Uterus (tissue), 4 donors: Measurements from ENCODE around the gene DBNDD1. TPM values are rescaled to one million over a fixed set of nuclear protein-coding genes. Genes with fewer than 3 reads are reported as not detected.

Experiments
- DNase-seq, 2 donors: peaks; one replicate each; pipeline ENCODE4 v3.0.0-alpha.2; 2019 to 2020
- H3K27ac ChIP-seq, 2 donors: fragments of 200-600 bp; sonication (generic); 1 replicate in 1 of 2; 2 replicates in 1 of 2; pipeline ENCODE4 v1.5.1; 2016 to 2018
- H3K27me3 ChIP-seq, 2 donors: fragments of 200-600 bp; sonication (generic); one replicate each; pipeline ENCODE4 v1.5.1; 2018 to 2019; ENCODE audit warnings: control low read depth in 1 of 2
- H3K36me3 ChIP-seq, 2 donors: fragments of 200-600 bp; sonication (generic); one replicate each; pipeline ENCODE4 v1.5.1; 2019; ENCODE audit warnings: control low read depth in 1 of 2
- H3K4me1 ChIP-seq, 2 donors: fragments of 200-600 bp; sonication (generic); one replicate each; pipeline ENCODE4 v1.5.1; 2018 to 2019; ENCODE audit warnings: control low read depth in 1 of 2
- H3K4me3 ChIP-seq, 2 donors: fragments of 200-600 bp; sonication (generic); 1 replicate in 1 of 2; 2 replicates in 1 of 2; pipeline ENCODE4 v1.5.1; 2018 to 2019; ENCODE audit warnings: mild to moderate bottlenecking in 1 of 2
- H3K9me3 ChIP-seq, 2 donors: fragments of 200-600 bp; sonication (generic); one replicate each; pipeline ENCODE4 v1.5.1; 2019; ENCODE audit warnings: control low read depth in 1 of 2
- CTCF ChIP-seq, 4 experiments: fragments of 200-600 bp in 2 of 4; fragments of 450-650 bp in 2 of 4; sonication (generic) in 2 of 4; IDR thresholded peaks; one replicate each; pipeline ENCODE4 v1.5.1; 2016 to 2019; ENCODE audit warnings: antibody characterized with exemption in 4 of 4, mild to moderate bottlenecking in 2 of 4, moderate library complexity in 1 of 4
- POLR2A ChIP-seq, 2 donors: fragments of 450-650 bp; IDR thresholded peaks; one replicate each; pipeline ENCODE4 v1.6.1; 2016; ENCODE audit warnings: antibody characterized with exemption in 2 of 2, mild to moderate bottlenecking in 1 of 2, moderate library complexity in 1 of 2
- intact Hi-C: fragments of 100-400 bp; cut with DNase I; formaldehyde crosslinking; loops from one replicate; pipeline ENCODE4 v1.15.1; 2023; ENCODE audit warnings: low total_unique reads
- total RNA-seq, 4 donors: library from RNA; depleted of rRNA in 3 of 4; stranded (reverse); fragments of >200 nt in 3 of 4; gene quantifications; one replicate each; pipeline versions ENCODE4 v1.1.0 to v1.2.4, GENCODE V29; 2014 to 2023
- donor health status: DM: yes; HTN: yes; CAD: no.

Gene DBNDD1
- total RNA-seq, 4 donors from 2014 or later = 1.0 to 4.2 TPM; not detected in 2

GRCh38 chr16:89987169-89987568, 32.1 kb downstream of the DBNDD1 start:
- Histone ChIP-seq H3K27ac (no peak overlapping the region), H3K4me3 (no peak overlapping the region), H3K4me1 (no peaks in the 10 kb centered on the region), H3K27me3 (no peaks in the 10 kb centered on the region), H3K9me3 (no peaks in the 10 kb centered on the region), H3K36me3 (no peaks in the 10 kb centered on the region)
- TF ChIP-seq POLR2A (IDR thresholded peaks at IDR 0.05) = no peak
- no peak for TF ChIP-seq CTCF (IDR thresholded peaks at IDR 0.05)
- intact Hi-C loops = no loop called here
- no peak for DNase-seq

GRCh38 chr16:89986600-89986999, 32.7 kb downstream of the DBNDD1 start:
- intact Hi-C loops = no loop called here
- TF ChIP-seq POLR2A (IDR thresholded peaks at IDR 0.05) (no peak), CTCF (IDR thresholded peaks at IDR 0.05) (no peak)
- DNase-seq = no peak
- Histone ChIP-seq H3K27me3 (no peaks in the 10 kb centered on the region), H3K9me3 (no peaks in the 10 kb centered on the region), H3K4me3 (no peak overlapping the region), H3K27ac (no peak overlapping the region), H3K4me1 (no peaks in the 10 kb centered on the region), H3K36me3 (no peaks in the 10 kb centered on the region)

- Histone ChIP-seq H3K4me1 (no peaks in the 10 kb centered on the region), H3K9me3 (no peaks in the 10 kb centered on the region), H3K27me3 (no peaks in the 10 kb centered on the region), H3K4me3 (no peak overlapping the region), H3K27ac (no peak overlapping the region), H3K36me3 (no peaks in the 10 kb centered on the region)
- DNase-seq = no peak
- TF ChIP-seq POLR2A (IDR thresholded peaks at IDR 0.05) (no peak), CTCF (IDR thresholded peaks at IDR 0.05) (no peak)
- intact Hi-C loops = no loop called here
Observed at GRCh38 chr16:89985219-89985618, 34.0 kb downstream of the DBNDD1 start.

- H3K27me3 ChIP-seq = no peaks in the 10 kb centered on the region
- DNase-seq = no peak
- no peaks in the 10 kb centered on the region for H3K4me1 ChIP-seq
- no peak overlapping the region for H3K27ac ChIP-seq
- intact Hi-C loops = no loop called here
- no peaks in the 10 kb centered on the region for H3K9me3 ChIP-seq
- H3K4me3 ChIP-seq = no peak overlapping the region
- TF ChIP-seq POLR2A (IDR thresholded peaks at IDR 0.05) (no peak), CTCF (IDR thresholded peaks at IDR 0.05) (no peak)
- H3K36me3 ChIP-seq = no peaks in the 10 kb centered on the region
Observed at GRCh38 chr16:89984216-89984615, 35.0 kb downstream of the DBNDD1 start.

- Histone ChIP-seq H3K4me3 (no peak overlapping the region), H3K27ac (no peak overlapping the region), H3K36me3 (no peaks in the 10 kb centered on the region), H3K4me1 (no peaks in the 10 kb centered on the region), H3K9me3 (no peaks in the 10 kb centered on the region), H3K27me3 (no peaks in the 10 kb centered on the region)
- TF ChIP-seq CTCF (IDR thresholded peaks at IDR 0.05) = no peak
- TF ChIP-seq POLR2A (IDR thresholded peaks at IDR 0.05) = no peak
- no peak for DNase-seq
- intact Hi-C loops = no loop called here
Observed at GRCh38 chr16:89983536-89983935, 35.7 kb downstream of the DBNDD1 start.
